ENCODE results near the gene VAPB.

- no peak for TF ChIP-seq CTCF (conservative IDR thresholded peaks at IDR 0.05)
- no peak for TF ChIP-seq ZFX (IDR thresholded peaks at IDR 0.05)
Observed at GRCh38 chr20:58431134-58431533, 42.1 kb downstream of the VAPB start.

Data from C4-2B (cell line).